K562 (cell line): Measurements from ENCODE around the gene OPA1. TPM values are rescaled to one million over a fixed set of nuclear protein-coding genes. Genes with fewer than 3 reads are reported as not detected.

Source experiments
- DIDO1 ChIP-seq: fragments of 450-650 bp; IDR thresholded peaks from 2 replicates; pipeline ENCODE4 v1.6.1; 2016; ENCODE audit warnings: low read depth, missing biosample characterization, missing genetic modification characterization
- EP300 ChIP-seq: IDR thresholded peaks from 2 replicates; pipeline ENCODE4 v1.6.1; 2012; ENCODE audit warnings: low read length, improper control_type of control experiment
- MEIS2 ChIP-seq: fragments of 450-650 bp; IDR thresholded peaks from 2 replicates; pipeline ENCODE4 v1.6.1; 2014; ENCODE audit warnings: mild to moderate bottlenecking; ENCODE audit not compliant: partially characterized antibody
- NELFE ChIP-seq: IDR thresholded peaks from 2 replicates; pipeline ENCODE4 v1.6.1; 2011; ENCODE audit warnings: mild to moderate bottlenecking; ENCODE audit not compliant: insufficient read depth, insufficient read length
- POLR2H ChIP-seq: IDR thresholded peaks from 2 replicates; pipeline ENCODE4 v1.6.1; 2016; ENCODE audit warnings: missing genetic modification characterization, low read depth, mild to moderate bottlenecking, control low read depth, missing compliant biosample characterization, moderate library complexity
- SRSF3 ChIP-seq: fragments of 200-400 bp; formaldehyde crosslinking; IDR thresholded peaks from 2 replicates; pipeline ENCODE4 v1.6.1; 2016; ENCODE audit warnings: mild to moderate bottlenecking, low read length, moderate library complexity; ENCODE audit not compliant: insufficient read depth
- TEAD4 ChIP-seq, 2 experiments: sonication (generic) in 1 of 2; formaldehyde crosslinking in 1 of 2; IDR thresholded peaks; 2 replicates each; pipeline versions ENCODE4 v1.6.1 to v1.8.0; 2012 to 2022; ENCODE audit warnings: borderline replicate concordance in 1 of 2, inconsistent platforms in 1 of 2, low read length in 1 of 2, mild to moderate bottlenecking in 1 of 2, missing genetic modification reagents in 1 of 2
- ZNF282 ChIP-seq: sonication (generic); formaldehyde crosslinking; IDR thresholded peaks from 2 replicates; pipeline ENCODE4 v1.8.1; 2023; ENCODE audit warnings: missing genetic modification reagents
- ZNF551 ChIP-seq: fragments of 250-450 bp; sonication (Bioruptor Pico); IDR thresholded peaks from 2 replicates; pipeline ENCODE4 v1.5.0; 2021; ENCODE audit warnings: mild to moderate bottlenecking, moderate library complexity
- polyA plus RNA-seq, 8 experiments: library from polyadenylated mRNA; depleted of rRNA in 4 of 8; stranded (reverse) in 5 of 8; unstranded in 3 of 8; fragments of >200 nt; fragmentation: Nextera tagmentation in 2 of 8; fragmentation: Illumina TruSeq in 1 of 8; extraction: Ambion mirVana in 2 of 8; extraction: Trizol in 1 of 8; gene quantifications; 2 replicates each; pipeline versions ENCODE4 v1.2.1 to v1.2.3, GENCODE V29; 2011 to 2014; ENCODE audit warnings: inconsistent platforms in 1 of 8, missing spikeins in 1 of 8
- total RNA-seq, 7 experiments: library from RNA; depleted of rRNA in 6 of 7; stranded (reverse); fragments of >200 nt in 6 of 7; fragmentation: Illumina TruSeq in 2 of 7; extraction: Trizol in 2 of 7; gene quantifications; 2 replicates each; pipeline versions ENCODE4 v1.2.1 to v1.2.3, GENCODE V29; 2011 to 2021; ENCODE audit warnings: low replicate concordance in 1 of 7
- TF ChIP-seq, protein P1 (sequence below): sonication (generic); formaldehyde crosslinking; IDR thresholded peaks from 2 replicates; pipeline ENCODE4 v1.8.0; 2022; ENCODE audit warnings: missing genetic modification reagents, mild to moderate bottlenecking, borderline replicate concordance
- TF ChIP-seq, protein P2 (sequence below): fragments of 450-650 bp; conservative IDR thresholded peaks from 2 replicates; pipeline ENCODE4 v1.6.1; 2016; ENCODE audit warnings: missing genetic modification characterization, low read depth, mild to moderate bottlenecking, control low read depth, missing compliant biosample characterization
- TF ChIP-seq, protein P3 (sequence below), 2 experiments: fragments of 450-650 bp in 1 of 2; sonication (generic) in 1 of 2; formaldehyde crosslinking in 1 of 2; IDR thresholded peaks in 1 of 2; conservative IDR thresholded peaks in 1 of 2; 2 replicates each; pipeline versions ENCODE4 v1.6.1 to v1.8.1; 2016 to 2023; ENCODE audit warnings: mild to moderate bottlenecking in 2 of 2, moderate library complexity in 2 of 2, inconsistent platforms in 1 of 2, missing genetic modification reagents in 1 of 2
- TF ChIP-seq, protein P4 (sequence below): fragments of 450-650 bp; IDR thresholded peaks from 2 replicates; pipeline ENCODE4 v1.6.1; 2018; ENCODE audit not compliant: partially characterized antibody

The OPA1 gene
- total and polyA plus RNA-seq, 9 of the 15 experiments (the other 6 are each of a cell fraction or from before 2014, with no cell fraction given) = 19.7 to 127 (median 94.7) TPM

DNA sequence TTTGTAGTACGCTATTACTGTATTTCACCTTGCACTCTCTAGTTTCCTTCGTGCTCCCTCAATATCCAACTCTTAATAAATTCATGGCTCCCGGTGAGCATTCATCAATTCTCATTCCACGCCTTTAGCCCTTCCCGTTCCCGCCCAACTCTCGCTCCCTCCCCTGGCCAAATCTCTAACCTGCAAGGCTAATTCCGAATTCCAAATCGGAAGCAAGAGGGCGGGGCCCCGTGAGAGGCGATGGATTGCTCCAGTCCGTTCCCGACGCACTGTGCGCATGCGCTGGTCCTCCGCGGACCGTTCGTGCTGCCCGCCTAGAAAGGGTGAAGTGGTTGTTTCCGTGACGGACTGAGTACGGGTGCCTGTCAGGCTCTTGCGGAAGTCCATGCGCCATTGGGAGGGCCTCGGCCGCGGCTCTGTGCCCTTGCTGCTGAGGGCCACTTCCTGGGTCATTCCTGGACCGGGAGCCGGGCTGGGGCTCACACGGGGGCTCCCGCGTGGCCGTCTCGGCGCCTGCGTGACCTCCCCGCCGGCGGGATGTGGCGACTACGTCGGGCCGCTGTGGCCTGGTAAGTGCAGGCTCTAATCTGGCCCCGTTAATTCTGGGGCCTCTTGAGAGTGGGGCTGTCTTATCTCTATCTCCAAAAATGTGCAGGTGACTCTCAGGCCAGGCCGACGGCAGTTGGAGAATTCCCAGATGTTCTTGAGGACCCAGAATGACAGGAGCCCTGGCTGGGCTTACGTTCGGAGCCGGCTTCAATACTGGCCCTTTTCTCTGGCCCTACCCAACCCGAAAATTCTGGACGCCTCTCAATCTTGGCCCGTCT, at the start of gene OPA1 (continued):
- TF ChIP-seq, protein P1, sequence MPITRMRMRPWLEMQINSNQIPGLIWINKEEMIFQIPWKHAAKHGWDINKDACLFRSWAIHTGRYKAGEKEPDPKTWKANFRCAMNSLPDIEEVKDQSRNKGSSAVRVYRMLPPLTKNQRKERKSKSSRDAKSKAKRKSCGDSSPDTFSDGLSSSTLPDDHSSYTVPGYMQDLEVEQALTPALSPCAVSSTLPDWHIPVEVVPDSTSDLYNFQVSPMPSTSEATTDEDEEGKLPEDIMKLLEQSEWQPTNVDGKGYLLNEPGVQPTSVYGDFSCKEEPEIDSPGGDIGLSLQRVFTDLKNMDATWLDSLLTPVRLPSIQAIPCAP (CRISPR knock-in tag) = no peak
- TF ChIP-seq SRSF3 (no peak), NELFE (no peak), ZNF282 (peak; percentile 75; the same call in 1 of the 2 replicates), POLR2H (tag) (peak; percentile 61; the same call in 1 of the 2 replicates), EP300 (peak; percentile 58), DIDO1 (tag) (peak; percentile 95), ZNF551 (no peak), MEIS2 (peak; percentile 91), TEAD4 (IDR thresholded peaks at IDR 0.05; ENCODE audit: low read length) (peak; percentile 45), TEAD4 (CRISPR knock-in tag; IDR thresholded peaks at IDR 0.05; ENCODE audit: borderline replicate concordance) (no peak)
- TF ChIP-seq, protein P2, sequence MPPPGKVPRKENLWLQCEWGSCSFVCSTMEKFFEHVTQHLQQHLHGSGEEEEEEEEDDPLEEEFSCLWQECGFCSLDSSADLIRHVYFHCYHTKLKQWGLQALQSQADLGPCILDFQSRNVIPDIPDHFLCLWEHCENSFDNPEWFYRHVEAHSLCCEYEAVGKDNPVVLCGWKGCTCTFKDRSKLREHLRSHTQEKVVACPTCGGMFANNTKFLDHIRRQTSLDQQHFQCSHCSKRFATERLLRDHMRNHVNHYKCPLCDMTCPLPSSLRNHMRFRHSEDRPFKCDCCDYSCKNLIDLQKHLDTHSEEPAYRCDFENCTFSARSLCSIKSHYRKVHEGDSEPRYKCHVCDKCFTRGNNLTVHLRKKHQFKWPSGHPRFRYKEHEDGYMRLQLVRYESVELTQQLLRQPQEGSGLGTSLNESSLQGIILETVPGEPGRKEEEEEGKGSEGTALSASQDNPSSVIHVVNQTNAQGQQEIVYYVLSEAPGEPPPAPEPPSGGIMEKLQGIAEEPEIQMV (tag) = peak; percentile 49
- TF ChIP-seq, protein P3, sequence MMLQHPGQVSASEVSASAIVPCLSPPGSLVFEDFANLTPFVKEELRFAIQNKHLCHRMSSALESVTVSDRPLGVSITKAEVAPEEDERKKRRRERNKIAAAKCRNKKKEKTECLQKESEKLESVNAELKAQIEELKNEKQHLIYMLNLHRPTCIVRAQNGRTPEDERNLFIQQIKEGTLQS (IDR thresholded peaks at IDR 0.05) = no peak; the same call in 1 of the 2 replicates
- TF ChIP-seq, protein P3 (CRISPR knock-in tag; conservative IDR thresholded peaks at IDR 0.05) = peak; percentile 71; the same call in 1 of the 2 replicates
- TF ChIP-seq, protein P4, sequence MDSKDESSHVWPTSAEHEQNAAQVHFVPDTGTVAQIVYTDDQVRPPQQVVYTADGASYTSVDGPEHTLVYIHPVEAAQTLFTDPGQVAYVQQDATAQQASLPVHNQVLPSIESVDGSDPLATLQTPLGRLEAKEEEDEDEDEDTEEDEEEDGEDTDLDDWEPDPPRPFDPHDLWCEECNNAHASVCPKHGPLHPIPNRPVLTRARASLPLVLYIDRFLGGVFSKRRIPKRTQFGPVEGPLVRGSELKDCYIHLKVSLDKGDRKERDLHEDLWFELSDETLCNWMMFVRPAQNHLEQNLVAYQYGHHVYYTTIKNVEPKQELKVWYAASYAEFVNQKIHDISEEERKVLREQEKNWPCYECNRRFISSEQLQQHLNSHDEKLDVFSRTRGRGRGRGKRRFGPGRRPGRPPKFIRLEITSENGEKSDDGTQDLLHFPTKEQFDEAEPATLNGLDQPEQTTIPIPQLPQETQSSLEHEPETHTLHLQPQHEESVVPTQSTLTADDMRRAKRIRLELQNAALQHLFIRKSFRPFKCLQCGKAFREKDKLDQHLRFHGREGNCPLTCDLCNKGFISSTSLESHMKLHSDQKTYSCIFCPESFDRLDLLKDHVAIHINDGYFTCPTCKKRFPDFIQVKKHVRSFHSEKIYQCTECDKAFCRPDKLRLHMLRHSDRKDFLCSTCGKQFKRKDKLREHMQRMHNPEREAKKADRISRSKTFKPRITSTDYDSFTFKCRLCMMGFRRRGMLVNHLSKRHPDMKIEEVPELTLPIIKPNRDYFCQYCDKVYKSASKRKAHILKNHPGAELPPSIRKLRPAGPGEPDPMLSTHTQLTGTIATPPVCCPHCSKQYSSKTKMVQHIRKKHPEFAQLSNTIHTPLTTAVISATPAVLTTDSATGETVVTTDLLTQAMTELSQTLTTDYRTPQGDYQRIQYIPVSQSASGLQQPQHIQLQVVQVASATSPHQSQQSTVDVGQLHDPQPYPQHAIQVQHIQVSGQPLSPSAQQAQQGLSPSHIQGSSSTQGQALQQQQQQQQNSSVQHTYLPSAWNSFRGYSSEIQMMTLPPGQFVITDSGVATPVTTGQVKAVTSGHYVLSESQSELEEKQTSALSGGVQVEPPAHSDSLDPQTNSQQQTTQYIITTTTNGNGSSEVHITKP = peak; percentile 96
